Liver (tissue), 9 donors: ENCODE measurements around the gene RAG2. TPM values are rescaled to one million over a fixed set of nuclear protein-coding genes. Genes with fewer than 3 reads are reported as not detected.

ENCODE experiments used
- DNase-seq: peaks from one replicate; pipeline ENCODE4 v3.0.0-alpha.2; 2017; ENCODE audit warnings: low spot score
- H3K27ac ChIP-seq, 2 donors: one replicate each; pipeline ENCODE4 v1.7.0; 2013; ENCODE audit warnings: inconsistent platforms in 2 of 2, low read length in 2 of 2, control low read depth in 1 of 2, low read depth in 1 of 2, mild to moderate bottlenecking in 1 of 2
- H3K27me3 ChIP-seq, 4 donors: one replicate each; pipeline versions ENCODE4 v1.6.1 to v1.7.0; 2013; ENCODE audit warnings: low read length in 3 of 4, inconsistent platforms in 1 of 4, mild to moderate bottlenecking in 1 of 4, moderate library complexity in 1 of 4; ENCODE audit not compliant: control insufficient read depth in 4 of 4, insufficient read depth in 4 of 4
- H3K36me3 ChIP-seq, 4 donors: one replicate each; pipeline versions ENCODE4 v1.6.1 to v1.7.0; 2013; ENCODE audit warnings: low read length in 3 of 4, mild to moderate bottlenecking in 3 of 4, low read depth in 1 of 4, moderate library complexity in 1 of 4; ENCODE audit not compliant: control insufficient read depth in 4 of 4, insufficient read depth in 3 of 4
- H3K4me1 ChIP-seq, 4 donors: one replicate each; pipeline versions ENCODE4 v1.6.1 to v1.7.0; 2013; ENCODE audit warnings: low read length in 3 of 4, mild to moderate bottlenecking in 3 of 4, moderate library complexity in 1 of 4; ENCODE audit not compliant: control insufficient read depth in 4 of 4, insufficient read depth in 4 of 4
- H3K4me3 ChIP-seq, 3 donors: one replicate each; pipeline versions ENCODE4 v1.6.1 to v1.7.0; 2013; ENCODE audit warnings: low read length in 3 of 3, control low read depth in 1 of 3, low read depth in 1 of 3, mild to moderate bottlenecking in 1 of 3
- H3K9ac ChIP-seq, 2 donors: one replicate each; pipeline ENCODE4 v1.7.0; 2013; ENCODE audit warnings: low read length in 2 of 2, mild to moderate bottlenecking in 2 of 2, moderate library complexity in 2 of 2, control low read depth in 1 of 2, low read depth in 1 of 2
- H3K9me3 ChIP-seq, 4 donors: one replicate each; pipeline versions ENCODE4 v1.6.1 to v1.7.0; 2013; ENCODE audit warnings: low read length in 3 of 4; ENCODE audit not compliant: control insufficient read depth in 4 of 4
- ATF3 ChIP-seq: IDR thresholded peaks from 2 replicates; pipeline ENCODE4 v1.6.1; 2016; ENCODE audit warnings: antibody characterized with exemption
- FOXA1 ChIP-seq: IDR thresholded peaks from 2 replicates; pipeline ENCODE4 v1.6.1; 2016; ENCODE audit warnings: antibody characterized with exemption
- FOXA2 ChIP-seq: IDR thresholded peaks from 2 replicates; pipeline ENCODE4 v1.6.1; 2016; ENCODE audit warnings: antibody characterized with exemption
- GABPA ChIP-seq, 2 donors: IDR thresholded peaks in 1 of 2; conservative IDR thresholded peaks in 1 of 2; 2 replicates each; pipeline ENCODE4 v1.6.1; 2016; ENCODE audit warnings: antibody characterized with exemption in 2 of 2, mild to moderate bottlenecking in 1 of 2, moderate library complexity in 1 of 2
- HNF4A ChIP-seq, 2 donors: conservative IDR thresholded peaks; 2 replicates each; pipeline ENCODE4 v1.6.1; 2016; ENCODE audit warnings: antibody characterized with exemption in 2 of 2, mild to moderate bottlenecking in 2 of 2
- MAX ChIP-seq: IDR thresholded peaks from 2 replicates; pipeline ENCODE4 v1.6.1; 2016; ENCODE audit warnings: antibody characterized with exemption
- NR2F2 ChIP-seq: IDR thresholded peaks from 2 replicates; pipeline ENCODE4 v1.6.1; 2016; ENCODE audit warnings: antibody characterized with exemption
- REST ChIP-seq: IDR thresholded peaks from 2 replicates; pipeline ENCODE4 v1.6.1; 2016; ENCODE audit warnings: antibody characterized with exemption, mild to moderate bottlenecking
- RXRA ChIP-seq, 2 donors: IDR thresholded peaks; 2 replicates each; pipeline ENCODE4 v1.6.1; 2017 to 2018; ENCODE audit warnings: antibody characterized with exemption in 2 of 2, mild to moderate bottlenecking in 1 of 2
- SP1 ChIP-seq: IDR thresholded peaks from 2 replicates; pipeline ENCODE4 v1.6.1; 2018; ENCODE audit warnings: antibody characterized with exemption, mild to moderate bottlenecking
- TAF1 ChIP-seq: conservative IDR thresholded peaks from 2 replicates; pipeline ENCODE4 v1.6.1; 2016; ENCODE audit warnings: antibody characterized with exemption, mild to moderate bottlenecking
- YY1 ChIP-seq: IDR thresholded peaks from 2 replicates; pipeline ENCODE4 v1.6.1; 2016; ENCODE audit warnings: antibody characterized with exemption, mild to moderate bottlenecking
- WGBS: extraction: QIAGEN DNeasy Blood & Tissue Kit; methylation state at CpG from one replicate; pipeline ENCODE4 v1.1.7; 2013; 5-methylcytosine and 5-hydroxymethylcytosine counted together
- polyA plus RNA-seq, 2 donors: library from polyadenylated mRNA; stranded (reverse) in 1 of 2; unstranded in 1 of 2; fragments of 200-250 nt in 1 of 2; fragments of >200 nt in 1 of 2; fragmentation: Nextera tagmentation in 1 of 2; extraction: Ambion mirVana in 1 of 2; gene quantifications; one replicate each; pipeline versions ENCODE4 v1.2.1 to v1.2.3, GENCODE V29; 2013 to 2015
- total RNA-seq, 2 donors: library from RNA; depleted of rRNA; stranded (reverse); fragments of >200 nt; gene quantifications; one replicate each; pipeline ENCODE4 v1.2.3, GENCODE V29; 2014
- TF ChIP-seq, protein P1 (sequence below): IDR thresholded peaks from 2 replicates; pipeline ENCODE4 v1.6.1; 2016; ENCODE audit warnings: antibody characterized with exemption
- TF ChIP-seq, protein P2 (sequence below): fragments of 150-350 bp; IDR thresholded peaks from 2 replicates; pipeline ENCODE4 v1.5.1; 2017; ENCODE audit warnings: improper control_type of control experiment, low read depth, low read length; ENCODE audit not compliant: missing input control
- donor health status: healthy.
- donor health status: healthy.
- donor health status: healthy.
- donor health status: healthy.
- donor health status: healthy.

RAG2 gene
- total and polyA plus RNA-seq, 4 donors = 2.0 TPM; not detected in 3

DNA sequence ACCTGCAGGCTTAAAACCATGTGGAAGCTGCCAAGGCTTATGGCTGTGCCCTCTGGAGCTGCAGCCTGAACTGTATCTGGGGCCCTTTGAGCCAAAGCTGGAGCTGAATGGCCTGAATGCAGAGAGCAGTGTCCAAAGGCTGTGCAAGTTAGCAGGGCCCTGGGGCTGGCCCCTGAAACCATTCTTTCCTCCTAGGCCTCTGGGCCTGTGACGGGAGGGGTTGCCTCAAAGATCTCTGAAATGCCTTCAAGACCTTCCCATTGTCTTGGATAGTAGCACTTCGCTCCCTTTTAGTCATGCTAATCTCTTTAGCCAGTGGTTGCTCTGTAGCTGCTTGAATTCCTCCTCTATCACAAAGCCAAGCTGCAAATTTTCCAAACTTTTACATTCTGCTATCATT is 16.5 kb downstream of the RAG2 start:
- no peaks in the 10 kb centered on the region for H3K36me3 ChIP-seq
- H3K27ac ChIP-seq = no peak overlapping the region
- no peaks in the 10 kb centered on the region for H3K9me3 ChIP-seq
- no peaks in the 10 kb centered on the region for H3K27me3 ChIP-seq
- H3K9ac ChIP-seq = no peak overlapping the region
- no peak for DNase-seq
- WGBS = 89% methylated on average over 2 of the region's 2 CpGs
- H3K4me1 ChIP-seq = no peaks in the 10 kb centered on the region
- TF ChIP-seq FOXA2 (no peak), REST (no peak), SP1 (no peak), ATF3 (no peak), MAX (no peak), RXRA (IDR thresholded peaks at IDR 0.05) (no peak)
- TF ChIP-seq, protein P1, sequence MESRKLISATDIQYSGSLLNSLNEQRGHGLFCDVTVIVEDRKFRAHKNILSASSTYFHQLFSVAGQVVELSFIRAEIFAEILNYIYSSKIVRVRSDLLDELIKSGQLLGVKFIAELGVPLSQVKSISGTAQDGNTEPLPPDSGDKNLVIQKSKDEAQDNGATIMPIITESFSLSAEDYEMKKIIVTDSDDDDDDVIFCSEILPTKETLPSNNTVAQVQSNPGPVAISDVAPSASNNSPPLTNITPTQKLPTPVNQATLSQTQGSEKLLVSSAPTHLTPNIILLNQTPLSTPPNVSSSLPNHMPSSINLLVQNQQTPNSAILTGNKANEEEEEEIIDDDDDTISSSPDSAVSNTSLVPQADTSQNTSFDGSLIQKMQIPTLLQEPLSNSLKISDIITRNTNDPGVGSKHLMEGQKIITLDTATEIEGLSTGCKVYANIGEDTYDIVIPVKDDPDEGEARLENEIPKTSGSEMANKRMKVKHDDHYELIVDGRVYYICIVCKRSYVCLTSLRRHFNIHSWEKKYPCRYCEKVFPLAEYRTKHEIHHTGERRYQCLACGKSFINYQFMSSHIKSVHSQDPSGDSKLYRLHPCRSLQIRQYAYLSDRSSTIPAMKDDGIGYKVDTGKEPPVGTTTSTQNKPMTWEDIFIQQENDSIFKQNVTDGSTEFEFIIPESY = no peak
- H3K4me3 ChIP-seq = no peak overlapping the region

- no peaks in the 10 kb centered on the region for H3K9me3 ChIP-seq
- H3K27me3 ChIP-seq = no peaks in the 10 kb centered on the region
- DNase-seq = no peak
- no peak overlapping the region for H3K4me3 ChIP-seq
- WGBS = 76% methylated on average over 1 of the region's 1 CpG
- H3K9ac ChIP-seq = no peak overlapping the region
- H3K27ac ChIP-seq = no peak overlapping the region
- no peaks in the 10 kb centered on the region for H3K36me3 ChIP-seq
- no peaks in the 10 kb centered on the region for H3K4me1 ChIP-seq
- TF ChIP-seq FOXA2 = no peak
- TF ChIP-seq MAX = no peak
- TF ChIP-seq FOXA1 = no peak
- no peak for TF ChIP-seq YY1
- no peak for TF ChIP-seq TAF1
- TF ChIP-seq REST = no peak
- TF ChIP-seq, protein P2, sequence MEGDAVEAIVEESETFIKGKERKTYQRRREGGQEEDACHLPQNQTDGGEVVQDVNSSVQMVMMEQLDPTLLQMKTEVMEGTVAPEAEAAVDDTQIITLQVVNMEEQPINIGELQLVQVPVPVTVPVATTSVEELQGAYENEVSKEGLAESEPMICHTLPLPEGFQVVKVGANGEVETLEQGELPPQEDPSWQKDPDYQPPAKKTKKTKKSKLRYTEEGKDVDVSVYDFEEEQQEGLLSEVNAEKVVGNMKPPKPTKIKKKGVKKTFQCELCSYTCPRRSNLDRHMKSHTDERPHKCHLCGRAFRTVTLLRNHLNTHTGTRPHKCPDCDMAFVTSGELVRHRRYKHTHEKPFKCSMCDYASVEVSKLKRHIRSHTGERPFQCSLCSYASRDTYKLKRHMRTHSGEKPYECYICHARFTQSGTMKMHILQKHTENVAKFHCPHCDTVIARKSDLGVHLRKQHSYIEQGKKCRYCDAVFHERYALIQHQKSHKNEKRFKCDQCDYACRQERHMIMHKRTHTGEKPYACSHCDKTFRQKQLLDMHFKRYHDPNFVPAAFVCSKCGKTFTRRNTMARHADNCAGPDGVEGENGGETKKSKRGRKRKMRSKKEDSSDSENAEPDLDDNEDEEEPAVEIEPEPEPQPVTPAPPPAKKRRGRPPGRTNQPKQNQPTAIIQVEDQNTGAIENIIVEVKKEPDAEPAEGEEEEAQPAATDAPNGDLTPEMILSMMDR = no peak
- no peak for TF ChIP-seq ATF3
- TF ChIP-seq NR2F2 = no peak
- TF ChIP-seq, protein P1 = no peak
- no peak for TF ChIP-seq HNF4A (conservative IDR thresholded peaks at IDR 0.05)
- TF ChIP-seq RXRA (IDR thresholded peaks at IDR 0.05) = no peak
- no peak for TF ChIP-seq GABPA (IDR thresholded peaks at IDR 0.05 in 1 of 2, conservative IDR thresholded peaks at IDR 0.05 in 1 of 2)
These were observed 19.6 kb downstream of the RAG2 start for GRCh38 chr11:36578458-36578857.
